IMR-90 (cell line): ENCODE measurements around the gene ANKIB1. TPM values are rescaled to one million over a fixed set of nuclear protein-coding genes. Genes with fewer than 3 reads are reported as not detected.

Experiments used
- ATAC-seq: fragments of 200-7000 bp; cut with Tn5 transposase; 2 replicates; pipeline ENCODE4 v1.9.1; 2020; ENCODE audit warnings: low read depth, mild to moderate bottlenecking, moderate library complexity
- BruUV-seq: library from RNA; stranded (reverse); fragments of 400-500 nt; replicated peaks from 2 replicates; lab custom pipeline; 2021; lab: Mats Ljungman, UMichigan
- CTCF ChIA-PET: fragments of 300-600 bp; formaldehyde crosslinking; extraction: SDS; loops from one replicate; lab custom pipeline; 2021; ENCODE audit warnings: antibody characterized with exemption; lab: Yijun Ruan, JAX
- POLR2A ChIA-PET: fragments of 300-600 bp; sonication (Branson Sonifier 250); formaldehyde crosslinking; loops from one replicate; lab custom pipeline; 2022; ENCODE audit warnings: antibody characterized with exemption; ENCODE audit not compliant: unreplicated experiment; lab: Charles Lee
- DNase-seq: peaks from one replicate; pipeline ENCODE4 v3.0.0; 2013
- H2AFZ ChIP-seq: replicated peaks from 2 replicates; pipeline ENCODE3; 2013; ENCODE audit warnings: low read length, mild to moderate bottlenecking; ENCODE audit not compliant: poor library complexity
- H2AK5ac ChIP-seq: 2 replicates; pipeline ENCODE4 v1.6.1; 2013; ENCODE audit warnings: low read depth, low read length, inconsistent platforms
- H2AK9ac ChIP-seq: replicated peaks from 2 replicates; pipeline ENCODE3; 2013; ENCODE audit warnings: mild to moderate bottlenecking, low read depth, low read length, moderate library complexity; ENCODE audit not compliant: poor library complexity
- H2BK120ac ChIP-seq: 2 replicates; pipeline ENCODE4 v1.6.1; 2013; ENCODE audit warnings: low read depth, low read length, inconsistent platforms
- H2BK15ac ChIP-seq: 3 replicates; pipeline ENCODE4 v1.6.1; 2013; ENCODE audit warnings: low read depth, low read length, inconsistent platforms
- H2BK20ac ChIP-seq: 2 replicates; pipeline ENCODE4 v1.6.1; 2013; ENCODE audit warnings: low read depth, mild to moderate bottlenecking, inconsistent platforms, low read length, moderate library complexity
- H2BK5ac ChIP-seq: 2 replicates; pipeline ENCODE4 v1.6.1; 2013; ENCODE audit warnings: mild to moderate bottlenecking, low read depth, low read length, inconsistent platforms; ENCODE audit not compliant: poor library complexity, severe bottlenecking
- H3K14ac ChIP-seq: replicated peaks from 2 replicates; pipeline ENCODE4 v1.6.1; 2013; ENCODE audit warnings: low read depth, low read length, inconsistent platforms
- H3K18ac ChIP-seq: 2 replicates; pipeline ENCODE4 v1.6.1; 2013; ENCODE audit warnings: low read depth, low read length, control low read depth
- H3K23ac ChIP-seq: 2 replicates; pipeline ENCODE4 v1.6.1; 2013; ENCODE audit warnings: low read depth, low read length, inconsistent platforms
- H3K27ac ChIP-seq: 2 replicates; pipeline ENCODE4 v1.5.1; 2013; ENCODE audit warnings: mild to moderate bottlenecking, control low read depth, low read length; ENCODE audit not compliant: insufficient read depth
- H3K27me3 ChIP-seq: 2 replicates; pipeline ENCODE4 v1.6.1; 2013; ENCODE audit warnings: low read length; ENCODE audit not compliant: control insufficient read depth, insufficient read depth
- H3K36me3 ChIP-seq: 2 replicates; pipeline ENCODE4 v1.6.1; 2013; ENCODE audit warnings: low read length, mixed read lengths; ENCODE audit not compliant: control insufficient read depth, insufficient read depth
- H3K4ac ChIP-seq: 2 replicates; pipeline ENCODE4 v1.6.1; 2013; ENCODE audit warnings: low read depth, low read length, inconsistent platforms
- H3K4me1 ChIP-seq: 2 replicates; pipeline ENCODE4 v1.6.1; 2013; ENCODE audit warnings: low read length, mixed read lengths; ENCODE audit not compliant: control insufficient read depth, insufficient read depth
- H3K4me2 ChIP-seq: 2 replicates; pipeline ENCODE4 v1.6.1; 2013; ENCODE audit warnings: low read depth, mild to moderate bottlenecking, control low read depth, low read length, moderate library complexity
- H3K4me3 ChIP-seq: 2 replicates; pipeline ENCODE4 v1.5.1; 2013; ENCODE audit warnings: low read depth, mild to moderate bottlenecking, control low read depth, low read length, moderate library complexity; ENCODE audit not compliant: insufficient read depth
- H3K56ac ChIP-seq: 2 replicates; pipeline ENCODE4 v1.6.1; 2013; ENCODE audit warnings: low read length, inconsistent platforms; ENCODE audit not compliant: insufficient read depth; ENCODE audit errors: extremely low read depth
- H3K79me1 ChIP-seq, 2 experiments: 2 replicates each; pipeline ENCODE4 v1.6.1; 2013; ENCODE audit warnings: low read length in 2 of 2, inconsistent platforms in 1 of 2, low read depth in 1 of 2
- H3K9ac ChIP-seq: 2 replicates; pipeline ENCODE4 v1.6.1; 2013; ENCODE audit warnings: low read depth, low read length, control low read depth
- H3K9me1 ChIP-seq: 2 replicates; pipeline ENCODE4 v1.6.1; 2013; ENCODE audit warnings: low read length, inconsistent platforms; ENCODE audit not compliant: insufficient read depth
- H3K9me3 ChIP-seq: 2 replicates; pipeline ENCODE4 v1.6.1; 2013; ENCODE audit warnings: low read length; ENCODE audit not compliant: control insufficient read depth, insufficient read depth
- H4K20me1 ChIP-seq: 2 replicates; pipeline ENCODE4 v1.6.1; 2013; ENCODE audit warnings: low read length, inconsistent platforms; ENCODE audit not compliant: insufficient read depth
- H4K5ac ChIP-seq: 2 replicates; pipeline ENCODE4 v1.6.1; 2013; ENCODE audit warnings: mild to moderate bottlenecking, low read depth, low read length, control low read depth
- H4K8ac ChIP-seq, 2 experiments: 2 replicates each; pipeline ENCODE4 v1.6.1; 2013; ENCODE audit warnings: low read depth in 2 of 2, low read length in 2 of 2, control low read depth in 1 of 2, inconsistent platforms in 1 of 2
- H4K91ac ChIP-seq: 2 replicates; pipeline ENCODE4 v1.6.1; 2013; ENCODE audit warnings: low read depth, low read length, inconsistent platforms; ENCODE audit not compliant: insufficient read depth
- BHLHE40 ChIP-seq: fragments of 150-350 bp; IDR thresholded peaks from 2 replicates; pipeline ENCODE4 v1.6.1; 2016; ENCODE audit warnings: mild to moderate bottlenecking, low read depth, low read length
- CEBPB ChIP-seq: IDR thresholded peaks from 2 replicates; pipeline ENCODE4 v1.6.1; 2012; ENCODE audit warnings: low read depth, low read length, improper control_type of control experiment
- FOS ChIP-seq: fragments of 150-350 bp; IDR thresholded peaks from 2 replicates; pipeline ENCODE4 v1.6.1; 2016; ENCODE audit warnings: low read depth, low read length
- MAFK ChIP-seq: IDR thresholded peaks from 2 replicates; pipeline ENCODE4 v1.6.1; 2012; ENCODE audit warnings: low read depth, low read length, improper control_type of control experiment
- MAZ ChIP-seq: IDR thresholded peaks from 2 replicates; pipeline ENCODE4 v1.6.1; 2012; ENCODE audit warnings: low read depth, mild to moderate bottlenecking, low read length, improper control_type of control experiment, moderate library complexity, borderline replicate concordance
- MXI1 ChIP-seq: IDR thresholded peaks from 2 replicates; pipeline ENCODE4 v1.6.1; 2012; ENCODE audit warnings: low read depth, mild to moderate bottlenecking, low read length, moderate library complexity, borderline replicate concordance
- NFE2L2 ChIP-seq: fragments of 150-350 bp; IDR thresholded peaks from 2 replicates; pipeline ENCODE4 v1.6.1; 2016; ENCODE audit warnings: low read depth, mild to moderate bottlenecking, low read length
- POLR2A ChIP-seq: IDR thresholded peaks from 2 replicates; pipeline ENCODE4 v1.6.1; 2012; ENCODE audit warnings: mild to moderate bottlenecking, low read depth, low read length
- RAD21 ChIP-seq: IDR thresholded peaks from 2 replicates; pipeline ENCODE4 v1.6.1; 2012; ENCODE audit warnings: low read length, improper control_type of control experiment
- RCOR1 ChIP-seq: IDR thresholded peaks from 2 replicates; pipeline ENCODE4 v1.6.1; 2012; ENCODE audit warnings: mild to moderate bottlenecking, low read length, improper control_type of control experiment; ENCODE audit not compliant: insufficient replicate concordance
- WGBS, 2 experiments: methylation state at CpG; one replicate each; pipeline versions ENCODE4 v1.1.5 to v1.1.7; 2013; ENCODE audit warnings: missing lambda C conversion rate in 2 of 2; ENCODE audit not compliant: insufficient read length in 1 of 2; ENCODE audit errors: extremely low coverage in 2 of 2; 5-methylcytosine and 5-hydroxymethylcytosine counted together
- dilution Hi-C: fragments of 300-500 bp; cut with HindIII; formaldehyde crosslinking; loops from one replicate; pipeline ENCODE4 v1.14.3; 2018; ENCODE audit warnings: low sequenced_read_pairs; ENCODE audit not compliant: unreplicated experiment
- in situ Hi-C: fragments of 300-500 bp; cut with MboI; formaldehyde crosslinking; loops from 3 replicates; pipeline ENCODE4 v1.14.3; 2019; ENCODE audit warnings: low sequenced_read_pairs, inconsistent platforms, mixed read lengths
- intact Hi-C: fragments of 100-400 bp; cut with micrococcal nuclease; formaldehyde crosslinking; loops from 2 replicates; pipeline ENCODE4 v1.10.0; 2022
- polyA plus RNA-seq, 3 experiments: library from polyadenylated mRNA; depleted of rRNA; stranded (reverse); fragments of >200 nt; gene quantifications; 2 replicates each; pipeline ENCODE4 v1.2.3, GENCODE V29; 2012; ENCODE audit warnings: low replicate concordance in 1 of 3
- total RNA-seq: library from RNA; depleted of rRNA; stranded (reverse); fragments of >200 nt; gene quantifications from 2 replicates; pipeline ENCODE4 v1.2.3, GENCODE V29; 2012

The ANKIB1 gene
- total and polyA plus RNA-seq, 2 of the 4 experiments (the other 2 are of a cell fraction), result 18.7 to 33.9 TPM

- no peaks in the 10 kb centered on the region; the same call in 1 of the 2 replicates for H3K4me1 ChIP-seq
- H3K9ac ChIP-seq, result no peak overlapping the region
- H3K56ac ChIP-seq, result no peak overlapping the region
- H4K91ac ChIP-seq, result no peak overlapping the region
- no peak overlapping the region for H2AFZ ChIP-seq
- dilution Hi-C loops (no loop called here), in situ Hi-C loops (no loop called here), intact Hi-C loops (no loop called here)
- no peaks in the 10 kb centered on the region for H3K9me3 ChIP-seq
- no peak overlapping the region for H3K4me2 ChIP-seq
- H3K14ac ChIP-seq, result no peak overlapping the region
- H4K8ac ChIP-seq, result no peak overlapping the region
- H2AK9ac ChIP-seq, result no peak overlapping the region
- WGBS, 2 experiments, result 58% methylated on average over 2 of the region's 5 CpGs; no CpG with 5 or more reads in 1 of the 2 experiments
- H4K5ac ChIP-seq, result no peak overlapping the region
- H3K18ac ChIP-seq, result no peak overlapping the region
- no peaks in the 10 kb centered on the region for H3K79me1 ChIP-seq
- no peak overlapping the region for H2BK20ac ChIP-seq
- no peak overlapping the region for H2BK120ac ChIP-seq
- H2BK15ac ChIP-seq, result no peak overlapping the region
- H3K36me3 ChIP-seq, result no peaks in the 10 kb centered on the region
- H2BK5ac ChIP-seq, result no peak overlapping the region
- ChIA-PET POLR2A (no interaction called here), CTCF (no interaction called here)
- no peaks in the 10 kb centered on the region for H3K9me1 ChIP-seq
- no peaks in the 10 kb centered on the region for H4K20me1 ChIP-seq
- H3K23ac ChIP-seq, result no peak overlapping the region
- DNase-seq (no peak), ATAC-seq (no peak)
- H2AK5ac ChIP-seq, result no peak overlapping the region
- TF ChIP-seq CEBPB, result no peak
- TF ChIP-seq POLR2A, result no peak
- no peak for TF ChIP-seq MAZ
- TF ChIP-seq RAD21, result no peak
- TF ChIP-seq FOS, result no peak
- TF ChIP-seq MAFK, result no peak
- TF ChIP-seq MXI1, result no peak
- no peak for TF ChIP-seq NFE2L2
- TF ChIP-seq BHLHE40, result no peak
- no peak for TF ChIP-seq RCOR1
- peaks cover 16% of the 10 kb centered on the region for H3K27me3 ChIP-seq
- no TSS peak for BruUV-seq
- no peak overlapping the region for H3K4ac ChIP-seq
- H3K4me3 ChIP-seq, result no peak overlapping the region
- no peak overlapping the region for H3K27ac ChIP-seq
Measured at GRCh38 chr7:92417913-92418312, 172.1 kb downstream of the ANKIB1 start.
